Coronary artery (tissue), 2 donors: Measurements from ENCODE around the gene SLC10A1.

Experiments used
- DNase-seq: peaks from one replicate; pipeline ENCODE4 v3.0.0-alpha.2; 2017; ENCODE audit warnings: low spot score
- H3K27ac ChIP-seq, 2 donors: fragments of 200-600 bp; sonication (generic); one replicate each; pipeline ENCODE4 v1.5.1; 2016 to 2019
- H3K4me3 ChIP-seq: fragments of 200-600 bp; sonication (generic); 2 replicates; pipeline ENCODE4 v1.5.1; 2016; ENCODE audit warnings: mild to moderate bottlenecking, moderate library complexity
- CTCF ChIP-seq: fragments of 200-600 bp; sonication (generic); IDR thresholded peaks from one replicate; pipeline ENCODE4 v1.5.1; 2019; ENCODE audit warnings: antibody characterized with exemption

SLC10A1 gene

DNA sequence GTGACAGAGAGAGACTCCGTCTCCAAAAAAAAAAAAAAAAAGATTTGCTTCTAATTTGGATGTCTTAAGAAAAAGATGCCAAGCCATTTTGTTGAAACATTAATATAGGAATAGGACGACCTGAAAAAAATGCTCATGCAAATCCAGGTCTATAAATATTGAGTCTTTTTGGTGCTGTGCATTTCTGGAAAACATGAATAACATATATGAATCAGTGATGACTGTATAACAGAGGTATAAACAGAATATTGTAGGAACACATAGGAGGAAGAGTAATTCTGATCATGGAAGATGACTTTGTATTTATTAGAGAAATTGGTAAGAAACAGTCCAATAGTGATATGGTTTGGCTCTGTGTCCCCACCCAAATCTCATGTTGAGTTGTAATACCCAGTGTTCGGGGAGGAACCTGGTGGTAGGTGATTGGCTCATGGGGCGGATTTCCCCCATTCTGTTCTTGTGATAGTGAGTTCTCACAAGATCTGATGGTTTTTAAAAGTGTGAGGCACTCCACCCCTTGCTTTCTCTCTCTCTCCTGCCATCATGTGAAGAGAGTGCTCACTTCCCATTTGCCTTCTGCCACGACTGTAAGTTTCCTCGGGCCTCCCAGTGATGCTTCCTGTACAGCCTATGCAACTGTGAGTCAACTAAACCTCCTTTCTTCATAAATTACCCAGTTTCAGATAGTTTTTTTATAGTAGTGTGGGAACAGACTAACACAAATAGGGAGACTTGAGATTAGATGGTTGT is 33.1 kb downstream of the SLC10A1 start:
- no peak overlapping the region for H3K27ac ChIP-seq
- no peak overlapping the region for H3K4me3 ChIP-seq
- no peak for DNase-seq
- TF ChIP-seq CTCF, result no peak

- H3K27ac ChIP-seq, result no peak overlapping the region
- no peak overlapping the region for H3K4me3 ChIP-seq
- DNase-seq, result no peak
- no peak for TF ChIP-seq CTCF
These were observed 36.2 kb downstream of the SLC10A1 start for GRCh38 chr14:69760810-69761209.

- TF ChIP-seq CTCF, result no peak
- H3K4me3 ChIP-seq, result no peak overlapping the region
These were observed 40.7 kb downstream of the SLC10A1 start for GRCh38 chr14:69756298-69756697.

DNA sequence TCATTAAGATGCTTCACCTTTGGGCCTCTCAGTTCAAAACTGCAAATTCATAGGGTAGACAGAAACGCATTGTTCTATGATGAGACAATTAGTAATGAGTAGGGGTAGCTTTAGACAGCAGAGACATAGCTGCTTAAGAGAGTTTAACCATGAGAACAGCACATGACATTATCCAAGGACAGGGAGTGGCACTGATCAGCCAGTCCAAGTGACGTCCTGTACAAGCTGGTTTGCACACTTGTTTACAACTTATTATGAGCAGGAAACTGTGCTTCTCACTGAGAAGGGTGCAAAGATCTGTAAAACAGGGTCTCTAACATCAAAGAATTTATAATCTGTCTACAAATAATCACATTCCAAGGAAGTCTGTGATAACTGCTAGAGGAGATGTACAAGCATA is 41.3 kb downstream of the SLC10A1 start:
- TF ChIP-seq CTCF, result no peak
- Histone ChIP-seq H3K4me3 (no peak overlapping the region), H3K27ac (no peak overlapping the region)
- DNase-seq, result no peak

More at GRCh38 chr14:69756298-69756697, 40.7 kb downstream of the SLC10A1 start:
- H3K27ac ChIP-seq, result no peak overlapping the region
- DNase-seq, result no peak

DNA sequence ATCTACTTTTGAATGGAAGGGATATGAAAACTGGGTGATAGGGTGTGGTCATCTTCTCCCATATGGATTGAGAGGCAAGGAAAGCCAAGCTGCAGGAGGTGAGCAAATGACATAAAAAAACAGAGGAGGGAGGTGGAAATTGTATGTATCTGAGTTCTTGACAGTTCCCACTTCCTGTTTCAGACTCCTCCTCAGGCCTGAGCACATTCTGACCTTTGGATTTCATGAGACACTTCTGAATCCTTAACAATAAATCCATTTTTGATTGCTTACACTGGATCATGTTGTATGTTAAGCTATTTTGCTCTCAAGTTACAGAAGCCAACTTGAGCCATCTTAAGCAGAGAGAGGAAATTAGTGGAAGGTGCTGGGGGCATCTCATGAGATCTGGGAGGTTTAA is 41.7 kb downstream of the SLC10A1 start:
- no peak for DNase-seq
- no peak for TF ChIP-seq CTCF

GRCh38 chr14:69754487-69754886 is 42.6 kb downstream of the SLC10A1 start:
- H3K4me3 ChIP-seq, result no peak overlapping the region
- TF ChIP-seq CTCF, result no peak
- H3K27ac ChIP-seq, result no peak overlapping the region
- DNase-seq, result no peak

More for the DNA sequence above, 41.7 kb downstream of the SLC10A1 start:
- Histone ChIP-seq H3K4me3 (no peak overlapping the region), H3K27ac (no peak overlapping the region)

GRCh38 chr14:69753860-69754259 is 43.2 kb downstream of the SLC10A1 start:
- Histone ChIP-seq H3K27ac (no peak overlapping the region), H3K4me3 (no peak overlapping the region)
- TF ChIP-seq CTCF, result no peak
- DNase-seq, result no peak
